GM12878 (cell line): ENCODE measurements around the gene ZNF267.
"Not testable (repeated sequence)": the region's sequence is repeated elsewhere in the genome, so short reads cannot be mapped to it uniquely, and the experiment has no call there.

Experiments
- CTCF ChIP-seq, 3 experiments: IDR thresholded peaks in 2 of 3; conservative IDR thresholded peaks in 1 of 3; 2 replicates each; pipeline ENCODE4 v1.5.1; 2011; ENCODE audit warnings: low read depth in 3 of 3, low read length in 3 of 3, mild to moderate bottlenecking in 3 of 3, control low read depth in 2 of 3, moderate library complexity in 2 of 3, inconsistent platforms in 1 of 3, mixed read lengths in 1 of 3; ENCODE audit not compliant: control insufficient read depth in 2 of 3, insufficient read depth in 1 of 3; ENCODE audit errors: extremely low read depth in 1 of 3
- FOS ChIP-seq: IDR thresholded peaks from 3 replicates; pipeline ENCODE4 v1.6.1; 2011; ENCODE audit warnings: borderline replicate concordance; ENCODE audit not compliant: insufficient read length; ENCODE audit errors: extremely low read depth
- JUNB ChIP-seq: IDR thresholded peaks from 2 replicates; pipeline ENCODE4 v1.6.1; 2016; ENCODE audit warnings: antibody characterized with exemption, mild to moderate bottlenecking
- KLF5 ChIP-seq: fragments of 450-650 bp; IDR thresholded peaks from 2 replicates; pipeline ENCODE4 v1.6.1; 2014; ENCODE audit warnings: mild to moderate bottlenecking; ENCODE audit not compliant: partially characterized antibody
- MLLT1 ChIP-seq: fragments of 450-650 bp; IDR thresholded peaks from 2 replicates; pipeline ENCODE4 v1.6.1; 2016; ENCODE audit warnings: mild to moderate bottlenecking
- NFYB ChIP-seq: IDR thresholded peaks from 2 replicates; pipeline ENCODE4 v1.6.1; 2011; ENCODE audit warnings: low read depth, mild to moderate bottlenecking, low read length, improper control_type of control experiment, moderate library complexity; ENCODE audit not compliant: insufficient read depth
- NR2C1 ChIP-seq: fragments of 450-650 bp; IDR thresholded peaks from 2 replicates; pipeline ENCODE4 v1.6.1; 2017; ENCODE audit warnings: antibody characterized with exemption, mild to moderate bottlenecking, moderate library complexity
- TCF12 ChIP-seq: IDR thresholded peaks from 2 replicates; pipeline ENCODE4 v1.6.1; 2011; ENCODE audit warnings: low read depth, mild to moderate bottlenecking, low read length
- YY1 ChIP-seq: IDR thresholded peaks from 2 replicates; pipeline ENCODE4 v1.6.1; 2011; ENCODE audit warnings: low read depth, mild to moderate bottlenecking, low read length
- ZNF384 ChIP-seq: IDR thresholded peaks from 2 replicates; pipeline ENCODE4 v1.6.1; 2012; ENCODE audit warnings: low read depth, mild to moderate bottlenecking, low read length, improper control_type of control experiment, borderline replicate concordance

- TF ChIP-seq TCF12; JUNB; CTCF (IDR thresholded peaks at IDR 0.05 in 2 of 3, conservative IDR thresholded peaks at IDR 0.05 in 1 of 3; ENCODE audit: control insufficient read depth in 2 of 3, extremely low read depth in 1 of 3, insufficient read depth in 1 of 3, low read depth in 3 of 3, low read length in 3 of 3); NFYB; FOS; KLF5; MLLT1; NR2C1; ZNF384; YY1: not testable (repeated sequence)
Observed at GRCh38 chr16:31960186-31960910, 86.7 kb downstream of the ZNF267 start.
